Hematopoietic multipotent progenitor cell treated with erythropoietin and hydrocortisone succinate and interleukin-3 and kit ligand, for 17 days (in vitro differentiated cells): Measurements from ENCODE around the gene ZBTB18.
"Not testable (repeated sequence)": the region's sequence is repeated elsewhere in the genome, so short reads cannot be mapped to it uniquely, and the experiment has no call there.

Experiments
- DNase-seq: peaks from one replicate; pipeline ENCODE4 v3.0.0-alpha.2; 2015; ENCODE audit warnings: low spot score

Gene ZBTB18

GRCh38 chr1:244041466-244042120, 9.5 kb upstream of the ZBTB18 start:
- no peak for DNase-seq

GRCh38 chr1:244042293-244042692, 8.8 kb upstream of the ZBTB18 start:
- no peak for DNase-seq

- DNase-seq = no peak
Observed at GRCh38 chr1:244044423-244044822, 6.7 kb upstream of the ZBTB18 start.

- DNase-seq = not testable (repeated sequence)
Observed at GRCh38 chr1:244046254-244046653, 4.8 kb upstream of the ZBTB18 start.

- DNase-seq = peak; percentile 37
Observed at GRCh38 chr1:244046907-244047611, 4.0 kb upstream of the ZBTB18 start.

- DNase-seq = peak; percentile 80
Observed at GRCh38 chr1:244047621-244048255, 3.3 kb upstream of the ZBTB18 start.

- peak; percentile 94 for DNase-seq
Observed at GRCh38 chr1:244048256-244049161, 2.6 kb upstream of the ZBTB18 start.

GRCh38 chr1:244049162-244050013, 1.7 kb upstream of the ZBTB18 start:
- peak; percentile 7 for DNase-seq

GRCh38 chr1:244050014-244050834, 859 bp upstream of the ZBTB18 start:
- DNase-seq = peak; percentile 25

GRCh38 chr1:244052016-244052727, 1.1 kb downstream of the ZBTB18 start:
- peak; percentile 15 for DNase-seq

- DNase-seq = no peak
Observed at GRCh38 chr1:244052728-244053312, 1.7 kb downstream of the ZBTB18 start.

- no peak for DNase-seq
Observed at GRCh38 chr1:244053831-244054230, 2.7 kb downstream of the ZBTB18 start.

- DNase-seq = no peak
Observed at GRCh38 chr1:244054247-244054923, 3.3 kb downstream of the ZBTB18 start.

GRCh38 chr1:244054924-244055263, 3.8 kb downstream of the ZBTB18 start:
- DNase-seq = no peak

- DNase-seq = no peak
Observed at GRCh38 chr1:244056577-244056976, 5.5 kb downstream of the ZBTB18 start.

GRCh38 chr1:244057474-244058385, 6.6 kb downstream of the ZBTB18 start:
- no peak for DNase-seq

- DNase-seq = no peak
Observed at GRCh38 chr1:244060117-244060516, 9.0 kb downstream of the ZBTB18 start.

GRCh38 chr1:244060686-244061085, 9.6 kb downstream of the ZBTB18 start:
- DNase-seq = no peak
